Glomerular visceral epithelial cell (primary cell): Measurements from ENCODE around the gene ARHGAP45.

Experiments used
- DNase-seq: peaks from one replicate; pipeline ENCODE4 v3.0.0-alpha.2; 2016; ENCODE audit errors: extremely low spot score

ARHGAP45 gene

DNA sequence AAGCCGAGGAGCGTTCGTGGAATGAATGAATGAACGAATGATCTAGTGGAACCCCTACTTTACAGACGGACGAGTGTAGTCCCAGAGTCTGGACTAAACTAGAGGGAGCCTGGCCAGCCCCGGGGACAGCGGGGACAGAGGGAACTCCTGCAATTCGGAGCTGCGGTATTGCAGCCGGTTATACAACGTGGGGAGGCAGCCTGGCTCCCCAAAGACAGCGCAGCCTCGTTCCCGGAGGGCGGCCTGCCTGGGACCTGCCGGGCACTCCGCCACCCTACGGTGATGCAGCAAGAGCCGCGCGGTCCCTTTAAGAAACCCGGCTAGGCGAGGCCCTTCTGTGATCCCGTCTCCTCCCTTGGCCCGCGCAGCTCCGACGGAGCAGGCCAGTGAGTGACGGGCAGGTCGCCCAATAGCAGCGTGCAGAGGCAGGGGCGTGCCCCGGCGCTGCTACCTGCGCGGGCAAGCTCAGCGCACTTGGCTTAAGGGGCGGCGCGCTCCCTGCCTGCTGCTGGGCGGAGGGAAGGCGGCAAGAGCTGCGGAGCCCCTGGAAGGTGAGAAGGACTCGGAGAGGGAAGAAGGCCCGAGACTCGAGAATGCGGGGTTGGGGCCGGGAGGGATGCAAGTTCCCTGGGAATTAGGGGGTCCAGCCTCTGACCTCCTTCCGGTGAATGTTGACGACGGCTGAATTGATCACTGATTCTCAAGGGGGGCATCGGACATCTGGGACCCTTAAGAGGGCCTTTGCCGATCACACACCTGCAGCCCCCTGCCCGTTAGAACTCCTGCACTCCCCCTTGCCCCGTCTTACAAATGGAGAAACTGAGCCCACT lies 27.1 kb upstream of the ARHGAP45 start, which contains the start of gene ABCA7:
Gene ABCA7, plus strand, starts transcription at position 462 of the 830 bp plus-strand sequence. CDS start 1,255 bp downstream, outside the sequence.
- DNase-seq, result peak; percentile 99

DNA sequence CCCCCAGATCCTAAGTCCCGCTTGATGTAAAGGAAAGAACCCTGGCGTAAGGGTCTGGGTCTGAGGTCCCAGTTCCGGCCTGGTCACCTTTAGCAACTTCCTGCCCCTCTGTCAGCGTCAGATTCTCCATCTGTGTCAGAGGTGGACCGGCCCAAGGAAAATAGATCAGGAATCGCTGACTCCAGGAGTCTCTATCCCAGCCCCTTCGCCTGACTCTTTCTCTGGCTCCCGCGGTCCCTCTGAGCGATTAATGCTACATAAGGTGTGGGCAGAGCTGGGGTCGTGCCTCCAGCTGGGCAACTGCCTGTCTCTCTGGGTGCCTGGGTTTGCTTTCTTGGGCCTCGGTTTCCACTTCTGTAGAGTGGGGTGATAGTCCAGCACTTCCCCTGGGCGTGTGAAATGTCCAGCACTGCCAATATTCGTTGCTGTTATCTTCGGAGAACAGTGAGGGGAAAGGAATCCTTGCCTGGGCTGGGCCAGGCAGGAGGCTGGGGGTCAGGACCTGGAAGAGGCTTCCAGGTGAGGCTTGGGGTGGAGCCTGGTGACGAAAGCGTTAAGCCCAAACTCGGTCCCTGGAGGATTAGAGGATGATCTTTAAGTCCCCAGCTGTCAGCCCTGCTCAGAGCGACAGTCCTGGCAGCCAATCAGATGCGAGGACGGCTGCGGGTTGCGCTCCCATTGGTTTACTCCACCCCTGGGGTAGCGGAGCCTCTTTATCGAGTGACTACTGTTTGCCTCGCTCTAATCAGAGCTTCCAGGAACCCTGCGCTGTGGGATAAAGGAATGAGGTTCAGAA lies 26.3 kb upstream of the ARHGAP45 start:
- peak; percentile 89 for DNase-seq

DNA sequence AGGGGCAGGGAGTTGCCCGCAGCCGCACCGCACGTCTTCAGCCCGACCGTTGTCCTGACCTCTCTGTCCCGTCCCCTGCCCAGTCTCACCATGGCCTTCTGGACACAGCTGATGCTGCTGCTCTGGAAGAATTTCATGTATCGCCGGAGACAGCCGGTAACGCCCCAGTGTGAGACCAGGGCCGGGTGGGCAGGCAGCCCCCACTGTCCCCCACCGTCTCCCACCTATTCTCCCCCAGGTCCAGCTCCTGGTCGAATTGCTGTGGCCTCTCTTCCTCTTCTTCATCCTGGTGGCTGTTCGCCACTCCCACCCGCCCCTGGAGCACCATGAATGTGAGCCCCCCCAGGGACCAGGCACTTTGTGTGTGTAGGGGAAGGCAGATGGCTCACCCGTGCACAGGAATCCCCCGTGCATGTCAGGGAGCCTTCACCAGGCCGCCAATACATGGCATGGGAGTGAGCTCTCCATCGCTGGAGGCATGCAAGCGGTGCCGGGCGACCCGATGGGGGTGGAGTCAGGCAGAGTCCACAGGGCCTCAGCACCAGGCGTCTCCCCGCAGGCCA lies 25.6 kb upstream of the ARHGAP45 start:
- no peak for DNase-seq

DNA sequence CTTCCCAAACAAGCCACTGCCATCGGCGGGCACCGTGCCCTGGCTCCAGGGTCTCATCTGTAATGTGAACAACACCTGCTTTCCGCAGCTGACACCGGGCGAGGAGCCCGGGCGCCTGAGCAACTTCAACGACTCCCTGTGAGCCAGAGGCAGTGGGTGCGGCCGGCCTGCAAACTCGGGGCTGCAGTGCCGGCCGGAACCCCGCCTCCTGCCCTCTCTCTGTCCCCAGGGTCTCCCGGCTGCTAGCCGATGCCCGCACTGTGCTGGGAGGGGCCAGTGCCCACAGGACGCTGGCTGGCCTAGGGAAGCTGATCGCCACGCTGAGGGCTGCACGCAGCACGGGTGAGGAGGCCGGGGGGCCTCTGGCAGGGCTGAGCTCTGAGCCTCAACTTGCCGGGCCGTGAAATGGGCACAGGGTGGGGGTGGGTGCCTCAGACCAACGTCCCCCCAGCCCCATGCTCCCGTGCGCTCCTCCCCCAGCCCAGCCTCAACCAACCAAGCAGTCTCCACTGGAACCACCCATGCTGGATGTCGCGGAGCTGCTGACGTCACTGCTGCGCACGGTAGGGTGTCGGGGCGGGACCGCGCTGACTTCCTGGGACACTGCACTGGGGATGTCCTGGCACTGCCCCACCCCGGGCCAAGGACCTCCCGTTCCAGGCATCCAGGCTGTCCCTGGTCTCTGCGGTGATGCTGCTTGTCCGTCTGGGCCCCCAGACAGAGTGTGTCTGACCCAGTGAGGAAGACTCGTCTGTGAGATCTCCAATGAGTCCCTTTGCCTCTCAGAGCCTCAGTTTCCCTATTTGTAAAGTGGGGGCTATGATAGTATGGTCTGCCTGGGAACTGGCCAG lies 24.9 kb upstream of the ARHGAP45 start:
- DNase-seq, result no peak

DNA sequence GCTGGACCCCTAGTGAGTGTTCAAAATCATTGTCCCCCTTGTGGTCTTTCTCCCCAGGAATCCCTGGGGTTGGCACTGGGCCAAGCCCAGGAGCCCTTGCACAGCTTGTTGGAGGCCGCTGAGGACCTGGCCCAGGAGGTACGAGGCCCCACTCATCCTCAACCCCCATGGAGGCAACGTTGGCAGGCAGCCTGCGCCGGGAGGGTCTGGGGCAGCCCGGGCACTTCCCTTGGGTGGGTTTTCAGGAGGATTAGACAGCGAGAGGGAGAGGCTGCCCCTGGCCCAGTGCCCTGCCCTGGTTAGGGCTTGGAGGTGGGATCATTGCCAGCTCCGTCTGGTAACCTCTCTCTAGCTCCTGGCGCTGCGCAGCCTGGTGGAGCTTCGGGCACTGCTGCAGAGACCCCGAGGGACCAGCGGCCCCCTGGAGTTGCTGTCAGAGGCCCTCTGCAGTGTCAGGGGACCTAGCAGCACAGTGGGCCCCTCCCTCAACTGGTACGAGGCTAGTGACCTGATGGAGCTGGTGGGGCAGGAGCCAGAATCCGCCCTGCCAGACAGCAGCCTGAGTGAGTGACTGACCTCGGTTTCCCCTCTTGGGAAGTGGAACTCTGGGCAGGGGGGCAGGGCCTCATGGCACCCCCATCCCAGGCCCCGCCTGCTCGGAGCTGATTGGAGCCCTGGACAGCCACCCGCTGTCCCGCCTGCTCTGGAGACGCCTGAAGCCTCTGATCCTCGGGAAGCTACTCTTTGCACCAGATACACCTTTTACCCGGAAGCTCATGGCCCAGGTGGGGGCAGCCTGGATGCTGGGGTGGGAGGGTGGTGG lies 24.1 kb upstream of the ARHGAP45 start:
- no peak for DNase-seq

DNA sequence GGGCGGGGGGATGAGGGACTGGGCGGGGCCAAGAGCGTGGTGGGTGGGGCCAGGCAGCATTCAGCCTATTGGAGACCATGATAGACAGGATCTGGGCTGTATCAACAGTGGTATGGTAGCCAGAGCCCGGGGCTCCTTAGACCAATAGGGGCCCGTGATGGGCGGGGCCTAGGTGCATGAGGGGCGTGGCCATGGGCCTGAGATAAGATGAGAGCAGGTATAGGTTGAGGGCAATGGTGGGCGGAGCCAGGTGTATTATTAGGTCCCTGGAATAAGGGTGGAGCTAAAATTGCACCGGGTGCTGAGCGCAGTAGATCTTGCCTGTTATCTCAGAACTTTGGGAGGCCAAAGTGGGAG lies 21.7 kb upstream of the ARHGAP45 start:
- peak; percentile 52 for DNase-seq

DNA sequence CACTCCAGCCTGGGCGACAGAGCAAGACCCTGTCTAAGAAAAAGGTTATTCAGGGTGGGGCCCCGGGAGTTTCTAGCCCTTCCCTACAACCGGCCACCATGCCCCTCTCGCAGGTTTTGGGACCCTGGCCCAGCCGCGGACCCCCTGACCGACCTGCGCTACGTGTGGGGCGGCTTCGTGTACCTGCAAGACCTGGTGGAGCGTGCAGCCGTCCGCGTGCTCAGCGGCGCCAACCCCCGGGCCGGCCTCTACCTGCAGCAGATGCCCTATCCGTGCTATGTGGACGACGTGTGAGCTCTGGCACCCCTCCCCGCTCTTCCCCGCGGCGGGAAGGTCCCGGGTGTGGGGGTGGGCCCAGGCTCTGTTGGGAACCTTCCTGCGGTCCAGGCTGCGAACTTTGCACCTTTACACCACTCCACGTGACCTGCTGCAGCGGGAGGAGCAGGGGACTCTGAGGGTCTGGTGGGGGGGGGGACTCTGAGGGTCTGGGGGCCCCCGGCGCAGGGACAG lies 20.8 kb upstream of the ARHGAP45 start:
- DNase-seq, result no peak

DNA sequence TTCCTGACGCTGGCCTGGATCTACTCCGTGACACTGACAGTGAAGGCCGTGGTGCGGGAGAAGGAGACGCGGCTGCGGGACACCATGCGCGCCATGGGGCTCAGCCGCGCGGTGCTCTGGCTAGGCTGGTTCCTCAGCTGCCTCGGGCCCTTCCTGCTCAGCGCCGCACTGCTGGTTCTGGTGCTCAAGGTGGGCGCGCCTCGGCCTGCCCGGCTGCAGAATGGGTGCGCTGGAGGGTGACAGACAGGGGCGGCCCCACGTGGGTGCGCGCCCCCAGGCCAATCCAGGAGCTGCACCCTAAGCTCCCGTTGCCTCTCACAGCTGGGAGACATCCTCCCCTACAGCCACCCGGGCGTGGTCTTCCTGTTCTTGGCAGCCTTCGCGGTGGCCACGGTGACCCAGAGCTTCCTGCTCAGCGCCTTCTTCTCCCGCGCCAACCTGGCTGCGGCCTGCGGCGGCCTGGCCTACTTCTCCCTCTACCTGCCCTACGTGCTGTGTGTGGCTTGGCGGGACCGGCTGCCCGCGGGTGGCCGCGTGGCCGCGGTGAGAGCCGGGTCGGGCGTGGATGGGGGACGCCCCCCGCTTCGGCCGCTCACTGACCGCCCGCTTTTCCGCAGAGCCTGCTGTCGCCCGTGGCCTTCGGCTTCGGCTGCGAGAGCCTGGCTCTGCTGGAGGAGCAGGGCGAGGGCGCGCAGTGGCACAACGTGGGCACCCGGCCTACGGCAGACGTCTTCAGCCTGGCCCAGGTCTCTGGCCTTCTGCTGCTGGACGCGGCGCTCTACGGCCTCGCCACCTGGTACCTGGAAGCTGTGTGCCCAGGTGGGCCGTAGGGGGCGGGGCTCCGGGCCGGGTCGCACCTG lies 19.9 kb upstream of the ARHGAP45 start:
- DNase-seq, result no peak

DNA sequence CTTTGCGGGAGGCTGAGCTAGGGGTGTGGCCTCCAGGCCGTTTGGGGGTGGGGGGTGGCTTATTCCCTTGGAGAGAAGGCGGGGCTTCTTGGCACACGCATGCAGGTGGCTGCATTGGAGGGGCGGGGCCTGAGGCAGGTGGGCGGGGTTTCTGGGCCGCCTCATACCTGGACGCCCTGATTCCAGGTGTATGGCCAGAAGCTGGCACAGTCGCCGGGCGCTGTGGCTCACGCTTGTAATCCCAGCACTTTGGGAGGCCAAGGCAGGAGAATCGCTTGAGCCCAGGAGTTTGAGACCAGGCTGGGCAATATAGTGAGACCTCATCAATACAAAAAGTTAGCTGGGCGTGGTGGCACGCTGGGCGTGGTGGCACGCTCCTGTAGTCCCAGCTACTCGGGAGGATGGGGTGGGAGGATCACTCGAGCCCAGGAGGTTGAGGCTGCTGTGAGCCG lies 19.2 kb upstream of the ARHGAP45 start:
- DNase-seq, result no peak

DNA sequence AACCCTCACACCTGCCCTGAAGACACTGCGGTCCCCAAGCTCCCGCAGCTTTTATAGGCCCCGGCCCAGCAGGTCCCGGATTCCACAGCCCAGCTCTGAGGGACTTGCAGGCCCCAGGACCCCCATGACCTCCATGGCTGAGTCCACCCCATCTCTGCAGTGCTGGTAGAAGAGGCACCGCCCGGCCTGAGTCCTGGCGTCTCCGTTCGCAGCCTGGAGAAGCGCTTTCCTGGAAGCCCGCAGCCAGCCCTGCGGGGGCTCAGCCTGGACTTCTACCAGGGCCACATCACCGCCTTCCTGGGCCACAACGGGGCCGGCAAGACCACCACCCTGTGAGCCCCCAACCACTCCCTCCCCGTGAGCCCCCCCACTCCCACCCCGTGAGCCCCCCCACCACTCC lies 17.9 kb upstream of the ARHGAP45 start:
- no peak for DNase-seq

DNA sequence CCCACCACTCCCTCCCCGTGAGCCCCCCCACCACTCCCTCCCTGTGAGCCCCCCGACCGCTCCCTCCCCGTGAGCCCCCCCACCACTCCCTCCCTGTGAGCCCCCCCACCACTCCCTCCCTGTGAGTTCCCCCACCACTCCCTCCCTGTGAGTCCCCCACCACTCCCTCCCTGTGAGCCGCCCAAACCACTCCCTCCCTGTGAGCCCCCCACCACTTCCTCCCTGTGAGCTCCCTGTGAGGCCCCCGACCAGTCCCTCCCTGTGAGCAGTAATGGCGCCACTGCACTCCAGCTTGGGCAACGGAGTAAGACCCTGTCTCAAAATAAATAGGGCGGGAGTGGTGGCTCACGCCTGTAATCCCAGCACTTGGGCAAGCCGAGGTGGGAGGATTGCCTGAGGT lies 17.2 kb upstream of the ARHGAP45 start:
- no peak for DNase-seq

DNA sequence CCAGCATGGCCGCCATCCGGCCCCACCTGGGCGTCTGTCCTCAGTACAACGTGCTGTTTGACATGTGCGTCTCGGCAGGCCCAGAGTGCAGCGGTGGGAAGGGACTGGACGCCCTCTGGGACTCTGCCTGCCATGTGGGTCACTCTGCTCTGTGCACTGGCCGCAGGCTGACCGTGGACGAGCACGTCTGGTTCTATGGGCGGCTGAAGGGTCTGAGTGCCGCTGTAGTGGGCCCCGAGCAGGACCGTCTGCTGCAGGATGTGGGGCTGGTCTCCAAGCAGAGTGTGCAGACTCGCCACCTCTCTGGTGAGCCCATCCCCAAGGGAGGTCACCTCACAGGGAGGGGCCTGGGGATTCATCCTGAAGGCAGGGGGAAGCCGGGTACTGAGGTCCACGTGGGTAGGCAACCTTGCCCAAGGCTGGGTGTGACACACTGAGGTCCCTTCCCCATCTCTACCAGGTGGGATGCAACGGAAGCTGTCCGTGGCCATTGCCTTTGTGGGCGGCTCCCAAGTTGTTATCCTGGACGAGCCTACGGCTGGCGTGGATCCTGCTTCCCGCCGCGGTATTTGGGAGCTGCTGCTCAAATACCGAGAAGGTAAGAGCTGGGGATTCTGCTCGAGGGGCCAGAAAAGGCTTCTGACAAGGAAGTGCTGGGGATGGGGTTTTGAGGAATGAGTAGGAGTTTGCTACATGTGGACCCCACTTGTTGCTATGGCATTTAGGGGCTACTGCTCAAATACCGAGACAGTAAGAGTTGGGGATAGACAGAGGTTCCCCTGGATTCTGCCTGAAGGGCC lies 15.8 kb upstream of the ARHGAP45 start:
- no peak for DNase-seq

DNA sequence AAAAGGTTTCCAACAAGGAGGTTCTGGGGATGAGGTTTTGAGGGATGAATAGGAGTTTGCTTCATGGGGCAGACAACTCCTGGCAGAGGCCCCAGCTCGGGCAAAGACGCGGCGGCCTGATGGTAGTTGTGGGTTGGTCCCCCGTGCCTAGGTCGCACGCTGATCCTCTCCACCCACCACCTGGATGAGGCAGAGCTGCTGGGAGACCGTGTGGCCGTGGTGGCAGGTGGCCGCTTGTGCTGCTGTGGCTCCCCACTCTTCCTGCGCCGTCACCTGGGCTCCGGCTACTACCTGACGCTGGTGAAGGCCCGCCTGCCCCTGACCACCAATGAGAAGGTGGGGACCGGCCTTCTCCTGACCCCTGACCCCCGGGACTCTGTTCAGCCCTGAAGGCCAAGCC lies 15.2 kb upstream of the ARHGAP45 start:
- no peak for DNase-seq

DNA sequence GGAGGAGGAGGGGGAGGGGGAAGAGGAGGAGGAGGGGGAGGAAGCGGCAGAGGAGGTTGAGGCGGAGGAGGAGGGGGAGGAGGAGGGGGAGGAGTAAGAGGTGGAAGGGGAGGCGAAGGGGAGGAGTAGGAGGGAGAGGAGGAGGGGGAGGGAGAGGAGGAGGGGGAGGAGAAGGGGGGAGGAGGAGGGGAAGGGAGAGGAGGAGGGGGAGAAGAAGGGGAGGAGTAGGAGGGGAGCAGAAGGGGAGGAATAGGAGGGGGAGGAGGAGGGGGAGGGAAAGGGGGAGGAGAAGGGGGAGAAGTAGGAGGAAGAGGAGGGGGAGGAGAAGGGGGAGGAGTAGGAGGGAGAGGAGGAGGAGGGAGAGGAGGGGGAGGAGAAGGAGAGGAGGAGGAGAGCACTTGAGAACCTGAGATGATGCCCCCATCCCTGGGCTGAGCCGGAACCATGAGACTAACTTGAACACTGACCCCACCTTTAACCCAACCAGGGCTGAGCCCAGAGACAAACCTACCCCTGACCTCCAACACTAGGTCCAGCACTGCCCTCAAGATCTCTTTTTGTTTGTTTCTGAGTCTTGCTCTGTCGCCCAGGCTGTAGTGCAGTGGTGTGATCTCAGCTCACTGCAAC lies 14.5 kb upstream of the ARHGAP45 start:
- no peak for DNase-seq

DNA sequence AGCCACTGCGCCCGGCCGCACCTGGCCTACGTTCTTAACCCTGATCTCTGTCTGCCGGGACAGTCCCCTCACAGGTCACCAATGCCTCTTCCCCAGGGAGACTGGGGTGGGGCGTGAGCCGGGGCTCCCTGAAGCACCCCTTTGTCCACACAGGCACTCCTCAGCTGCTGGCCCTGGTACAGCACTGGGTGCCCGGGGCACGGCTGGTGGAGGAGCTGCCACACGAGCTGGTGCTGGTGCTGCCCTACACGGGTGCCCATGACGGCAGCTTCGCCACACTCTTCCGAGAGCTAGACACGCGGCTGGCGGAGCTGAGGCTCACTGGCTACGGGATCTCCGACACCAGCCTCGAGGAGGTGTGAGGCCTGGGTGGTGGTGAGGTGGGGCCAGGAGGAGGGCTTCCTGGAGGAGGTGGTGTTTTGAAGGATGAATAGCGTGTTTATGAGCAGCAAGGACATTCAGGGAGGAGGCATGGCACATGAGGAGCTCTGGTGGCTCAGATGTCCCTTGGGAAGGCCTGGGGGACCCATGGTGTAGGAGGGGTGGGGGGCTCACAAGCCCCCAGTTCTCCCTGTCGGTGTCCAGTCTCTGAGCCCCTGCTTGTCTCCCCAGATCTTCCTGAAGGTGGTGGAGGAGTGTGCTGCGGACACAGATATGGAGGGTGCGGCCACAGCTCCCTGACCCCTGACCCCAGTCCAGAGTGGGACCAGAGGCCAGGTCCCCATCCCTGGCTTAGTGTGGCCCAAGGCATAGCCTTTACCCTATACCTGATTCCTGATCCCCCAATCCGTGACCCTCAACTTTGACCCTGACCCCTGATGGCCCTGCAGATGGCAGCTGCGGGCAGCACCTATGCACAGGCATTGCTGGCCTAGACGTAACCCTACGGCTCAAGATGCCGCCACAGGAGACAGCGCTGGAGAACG lies 13.5 kb upstream of the ARHGAP45 start:
- no peak for DNase-seq

DNA sequence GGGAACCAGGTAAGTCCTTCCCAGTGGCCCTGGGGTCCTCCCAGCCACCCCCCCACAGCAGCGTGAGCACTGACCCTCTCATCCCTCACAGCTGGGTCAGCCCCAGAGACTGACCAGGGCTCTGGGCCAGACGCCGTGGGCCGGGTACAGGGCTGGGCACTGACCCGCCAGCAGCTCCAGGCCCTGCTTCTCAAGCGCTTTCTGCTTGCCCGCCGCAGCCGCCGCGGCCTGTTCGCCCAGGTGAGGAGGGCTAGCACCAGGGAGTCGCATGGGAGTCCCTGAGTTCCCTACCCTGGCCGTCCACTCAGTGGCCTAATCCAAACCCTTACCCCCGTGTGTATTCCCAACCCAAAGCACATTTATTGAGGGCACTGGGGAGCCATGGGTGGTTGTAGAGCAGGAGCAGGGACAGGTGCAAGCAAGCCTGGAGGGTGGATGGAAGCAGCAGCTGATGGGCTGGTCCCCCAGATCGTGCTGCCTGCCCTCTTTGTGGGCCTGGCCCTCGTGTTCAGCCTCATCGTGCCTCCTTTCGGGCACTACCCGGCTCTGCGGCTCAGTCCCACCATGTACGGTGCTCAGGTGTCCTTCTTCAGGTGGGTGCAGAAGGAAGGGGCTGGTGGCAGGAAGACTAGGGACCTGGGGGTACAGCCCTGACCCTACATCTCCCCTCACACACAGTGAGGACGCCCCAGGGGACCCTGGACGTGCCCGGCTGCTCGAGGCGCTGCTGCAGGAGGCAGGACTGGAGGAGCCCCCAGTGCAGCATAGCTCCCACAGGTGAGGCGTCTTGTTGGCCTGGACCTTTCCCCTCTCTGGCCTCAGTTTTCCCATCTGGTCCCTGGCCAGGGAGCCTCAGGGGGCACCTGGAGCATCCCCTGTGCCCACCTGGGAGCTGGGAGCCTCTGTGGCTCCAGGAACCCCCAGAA lies 12.6 kb upstream of the ARHGAP45 start:
- no peak for DNase-seq
